NCI-H2081 (cell line): ENCODE data around the gene SYT15B.
"Not testable (repeated sequence)": the region's sequence is repeated elsewhere in the genome, so short reads cannot be mapped to it uniquely, and the experiment has no call there.

Experiments used
- DNase-seq, 2 experiments: peaks; one replicate each; lab custom pipeline; 2025; lab: John Stamatoyannopoulos, UW

Gene SYT15B

GRCh38 chr10:47763554-47764175 lies at the start of gene SYT15B:
Gene SYT15B, minus strand, starts transcription at chr10:47763592. Its CDS starts 952 bp downstream, at chr10:47762640.
- DNase-seq, result not testable (repeated sequence)

DNA sequence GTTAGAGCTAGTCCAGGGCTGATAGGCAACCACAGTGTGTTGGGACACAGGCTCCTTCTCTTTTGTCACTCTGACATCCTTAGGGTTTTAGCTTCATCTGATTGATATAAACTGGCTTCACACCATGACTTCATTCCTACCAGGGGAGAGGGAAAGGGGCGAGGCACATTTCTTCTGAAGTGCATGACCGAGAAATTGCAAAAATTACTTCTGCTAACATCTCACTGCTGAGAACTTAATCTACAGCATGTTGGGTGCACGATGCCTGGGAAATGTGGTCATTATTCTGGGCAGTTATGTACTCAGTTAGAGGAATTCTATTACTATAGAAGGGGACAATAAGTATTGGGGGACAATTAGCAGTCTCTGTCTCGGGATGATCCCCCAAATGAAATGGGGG lies 16.2 kb upstream of the SYT15B start:
- not testable (repeated sequence) for DNase-seq

- DNase-seq, result peak in 1 of 2 experiments; percentile 22
These were observed 12.2 kb upstream of the SYT15B start for GRCh38 chr10:47775361-47776231.

DNA sequence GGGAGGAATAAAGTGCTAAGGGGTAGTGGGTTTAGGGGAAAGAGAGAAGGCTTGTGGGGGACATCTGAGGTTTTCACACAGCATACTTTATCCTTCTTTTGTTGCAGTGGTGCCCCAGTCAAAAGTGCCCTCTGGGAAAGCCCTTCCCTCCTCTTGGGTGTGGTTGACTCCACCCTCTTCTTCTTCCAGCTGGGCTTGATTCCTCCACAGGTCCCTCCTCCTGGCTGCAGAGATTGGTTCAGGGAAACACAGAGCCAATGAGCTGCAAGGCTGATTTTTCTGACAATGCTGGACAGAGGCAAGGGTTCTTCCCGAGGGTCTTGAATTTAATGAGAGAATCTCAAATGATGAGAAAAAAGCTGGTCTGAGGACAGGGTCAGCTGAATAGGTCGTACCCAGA lies 7.4 kb upstream of the SYT15B start:
- DNase-seq, result not testable (repeated sequence)

DNA sequence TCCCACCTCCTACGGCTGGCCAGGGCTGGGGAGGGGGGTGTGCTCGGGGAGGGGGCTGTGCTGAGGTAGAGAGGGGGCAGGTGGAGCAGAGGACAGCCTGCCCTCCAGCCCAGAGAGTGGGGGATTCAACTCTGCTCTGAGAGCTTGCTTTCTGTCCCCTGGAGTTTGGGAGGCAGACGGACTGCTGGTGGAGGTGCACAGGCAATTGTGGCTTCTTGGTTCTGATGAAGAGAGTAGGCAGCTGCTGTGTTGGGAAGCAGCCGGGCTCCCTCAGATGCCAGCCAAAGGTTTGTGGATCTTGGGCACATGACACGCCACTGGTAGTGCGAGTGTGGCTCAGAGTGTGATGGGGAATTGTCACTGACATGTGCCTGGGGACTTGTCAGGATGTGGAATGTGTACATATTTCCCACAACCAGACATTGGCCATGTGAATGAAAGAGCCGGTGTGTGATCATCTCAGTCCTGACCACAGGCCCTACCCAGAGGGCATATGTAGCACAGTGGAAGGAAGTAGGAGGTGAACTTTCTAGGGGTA lies 5.3 kb upstream of the SYT15B start:
- not testable (repeated sequence) for DNase-seq

DNA sequence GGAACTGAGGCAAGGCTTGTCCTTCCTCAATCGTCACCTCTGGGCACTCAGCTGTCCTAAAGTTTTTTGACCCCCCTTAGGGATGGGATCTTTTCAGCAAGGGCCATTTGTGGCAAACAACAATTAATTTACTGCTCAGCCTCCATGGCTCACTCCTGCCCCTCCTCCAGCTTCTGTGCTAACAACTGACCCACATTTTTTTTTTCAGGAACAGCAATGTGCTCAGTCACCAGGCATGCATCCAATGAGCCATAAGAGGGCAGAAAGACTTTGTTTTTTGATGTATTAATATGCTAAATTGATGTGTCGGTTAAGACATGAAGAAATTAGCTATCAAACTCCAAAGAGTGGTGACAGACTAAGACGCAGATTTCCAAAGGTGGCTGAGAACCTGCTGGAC lies 4.7 kb upstream of the SYT15B start:
- DNase-seq, result not testable (repeated sequence)

- not testable (repeated sequence) for DNase-seq
These were observed 3.8 kb upstream of the SYT15B start for GRCh38 chr10:47767236-47767635.

DNA sequence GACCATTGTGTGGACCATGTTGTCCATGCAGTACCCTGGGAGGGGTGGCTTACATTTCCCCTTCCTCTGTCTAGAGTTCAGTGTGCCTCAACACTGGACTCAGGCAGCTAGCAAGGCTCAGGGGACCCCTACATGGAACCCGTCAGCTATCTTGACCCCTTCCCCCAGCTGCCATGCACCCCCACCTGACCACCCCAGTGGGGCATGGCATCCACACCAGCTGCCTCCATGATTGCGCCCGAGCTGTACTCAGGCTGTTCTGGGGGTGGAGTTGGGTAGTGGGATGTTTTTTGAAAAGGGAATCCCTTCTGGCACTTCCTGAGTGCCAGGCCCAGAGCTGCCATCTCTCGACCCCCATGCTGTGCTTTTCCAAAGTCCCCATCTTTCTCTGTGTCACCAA lies 1.8 kb upstream of the SYT15B start:
- DNase-seq, result not testable (repeated sequence)

- not testable (repeated sequence) for DNase-seq
These were observed 478 bp downstream of the SYT15B start for GRCh38 chr10:47762674-47763553.

DNA sequence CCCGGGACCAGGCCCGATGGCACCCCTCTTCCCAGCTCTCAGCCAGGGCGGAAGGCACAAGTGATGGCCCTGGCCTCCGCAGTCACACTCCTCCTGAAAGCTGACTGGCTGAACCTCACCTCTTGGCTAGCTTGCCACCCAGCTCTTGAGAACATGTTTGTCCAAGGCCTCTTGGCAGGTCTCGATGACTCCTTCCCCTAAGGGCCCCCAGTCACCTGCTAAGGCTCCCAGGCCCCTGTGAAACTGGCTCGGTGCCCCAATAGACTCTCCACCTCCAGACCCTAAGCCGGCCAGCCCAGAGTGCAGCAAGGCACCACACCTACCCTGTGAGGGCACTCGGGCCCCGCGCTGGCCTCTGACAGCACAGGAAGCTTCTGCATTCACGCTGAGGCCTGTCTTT lies 4.5 kb downstream of the SYT15B start:
- not testable (repeated sequence) for DNase-seq

- DNase-seq, result not testable (repeated sequence)
These were observed 7.2 kb downstream of the SYT15B start for GRCh38 chr10:47756169-47756568.

GRCh38 chr10:47753871-47754270 lies 9.5 kb downstream of the SYT15B start:
- DNase-seq, result not testable (repeated sequence)

GRCh38 chr10:47753176-47753575 lies 10.2 kb downstream of the SYT15B start:
- DNase-seq, result not testable (repeated sequence)

DNA sequence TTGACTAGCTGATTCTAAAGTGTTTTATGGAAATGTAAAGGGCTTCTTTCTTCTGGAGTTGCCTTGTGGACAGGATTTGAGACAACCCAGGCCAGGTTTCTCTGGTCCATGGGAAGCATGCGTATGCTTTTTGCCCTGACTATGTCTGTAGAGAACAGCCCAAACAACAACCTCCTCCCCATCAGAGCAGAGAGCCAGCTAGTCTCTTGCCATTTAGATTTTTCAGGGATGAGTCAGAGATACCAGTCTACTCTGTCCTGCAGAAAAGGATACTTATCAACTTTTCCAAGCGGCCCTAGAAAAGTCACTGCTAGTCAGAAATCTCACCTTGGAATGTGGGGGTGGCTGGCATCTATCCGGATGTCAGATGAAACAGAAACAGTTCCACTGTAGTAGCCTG lies 11.6 kb downstream of the SYT15B start:
- DNase-seq, result not testable (repeated sequence)

- not testable (repeated sequence) for DNase-seq
These were observed 13.0 kb downstream of the SYT15B start for GRCh38 chr10:47750360-47750759.

DNA sequence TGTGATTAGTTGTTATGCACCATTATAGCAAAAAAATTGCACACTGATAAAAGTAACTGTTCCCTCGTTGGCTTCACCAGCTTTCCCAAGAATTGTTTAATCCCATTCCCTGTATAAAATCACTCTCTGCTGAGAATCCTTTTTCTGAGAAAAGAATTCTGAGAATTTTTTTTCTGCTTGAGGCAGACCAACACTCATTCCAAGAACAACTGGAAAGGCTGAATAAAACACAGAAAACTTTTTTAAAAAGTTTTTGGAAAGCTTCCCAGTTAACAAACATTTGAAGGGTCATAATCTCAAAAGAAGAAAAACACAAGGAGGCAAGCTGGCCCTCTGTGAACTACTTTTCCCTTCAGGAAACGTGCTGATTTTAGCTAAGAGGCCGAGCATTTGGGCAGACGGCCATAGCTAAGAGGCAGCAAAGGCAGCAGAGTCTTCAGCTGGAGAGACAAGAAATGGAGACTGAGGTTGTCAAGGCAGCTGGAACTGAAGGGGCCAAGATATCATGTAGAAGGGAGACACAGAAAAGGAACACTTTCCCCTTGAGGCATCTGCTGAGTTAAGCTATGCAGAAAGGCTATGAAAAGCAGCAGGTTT lies 16.5 kb downstream of the SYT15B start:
- DNase-seq, result not testable (repeated sequence)

DNA sequence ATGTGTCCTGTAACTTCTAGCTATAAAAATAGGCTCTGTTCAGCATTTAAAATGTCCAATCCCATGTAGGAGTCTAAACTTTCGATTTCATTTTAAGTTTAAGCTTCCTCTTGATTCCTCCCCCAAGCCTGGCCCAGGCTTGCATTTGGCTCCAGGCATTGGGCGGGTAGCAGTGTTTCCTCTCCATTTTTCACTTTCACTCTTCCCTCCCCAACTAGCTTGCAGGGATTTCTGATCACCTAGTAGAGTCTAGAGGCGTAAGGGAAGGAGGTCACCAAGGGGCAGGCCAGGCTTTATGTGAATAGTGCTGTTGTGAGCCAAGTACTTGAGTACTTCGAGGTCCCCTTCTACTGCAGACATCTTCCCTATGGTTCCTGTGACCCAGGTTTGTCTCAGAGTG lies 18.5 kb downstream of the SYT15B start:
- not testable (repeated sequence) for DNase-seq

DNA sequence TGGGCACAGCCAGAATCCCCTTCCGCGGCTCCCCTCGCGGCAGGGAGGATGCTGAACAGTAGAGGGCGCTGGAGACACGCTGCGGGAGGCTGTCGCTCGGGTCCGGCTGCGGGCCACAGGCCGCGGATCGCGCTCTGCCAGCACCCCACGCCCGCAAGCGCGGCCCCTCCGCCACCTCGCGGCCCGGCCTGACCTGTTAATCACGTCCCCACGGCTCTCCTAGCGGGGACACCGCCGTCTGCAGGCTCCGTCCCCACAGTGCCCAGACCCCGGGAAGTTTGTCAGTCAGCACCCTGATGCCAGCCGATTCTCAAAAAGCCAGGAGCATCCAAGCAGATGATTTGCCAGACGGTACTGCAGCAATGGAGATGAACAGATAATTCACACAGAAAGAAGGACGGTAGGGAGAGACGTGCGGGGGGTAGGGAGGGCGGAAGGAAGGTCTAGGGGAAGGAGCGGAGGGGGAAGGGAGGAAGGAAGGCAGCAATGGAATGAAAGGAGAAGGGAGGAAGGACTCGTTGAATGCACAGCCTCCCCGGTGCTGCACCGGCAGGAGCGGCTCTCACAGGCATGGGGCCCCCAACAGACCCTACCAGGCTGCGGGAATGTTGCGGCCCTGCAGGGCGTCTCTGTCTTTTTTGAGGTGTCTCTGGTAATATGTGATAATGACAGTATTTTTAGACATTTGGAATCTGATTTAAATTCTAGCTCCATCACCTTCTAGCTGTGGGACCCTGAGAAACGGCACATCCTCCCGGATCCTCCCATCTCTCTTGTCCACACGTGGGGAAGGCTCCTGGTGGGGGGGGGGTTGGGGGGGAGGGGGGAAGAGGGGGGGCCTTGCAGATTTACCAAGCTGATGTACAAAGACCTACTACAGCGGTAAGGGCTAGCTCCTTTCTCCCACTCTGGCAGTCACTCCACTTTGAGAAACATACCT lies 19.5 kb downstream of the SYT15B start:
- DNase-seq, result not testable (repeated sequence)

- DNase-seq, result not testable (repeated sequence)
These were observed 22.5 kb downstream of the SYT15B start for GRCh38 chr10:47740868-47741267.

DNA sequence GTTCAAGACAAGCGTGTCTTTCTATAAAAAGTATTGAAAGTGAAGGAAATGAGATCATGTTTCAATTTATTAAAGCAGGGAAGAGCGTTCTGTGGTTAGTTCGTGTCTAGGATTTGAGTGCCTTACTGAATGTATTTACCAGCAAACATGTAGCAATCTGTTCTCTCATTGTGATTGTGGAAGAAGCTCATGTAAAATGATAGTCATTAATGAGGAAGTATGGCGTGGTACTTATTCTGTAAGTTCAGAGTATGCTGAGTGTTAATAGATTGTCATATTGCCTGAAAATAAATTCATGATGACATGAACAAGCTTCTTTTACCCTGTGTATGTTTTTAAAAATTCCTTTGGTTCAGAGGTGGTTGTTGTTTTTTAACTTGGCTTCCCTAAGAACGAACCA lies 32.5 kb downstream of the SYT15B start:
- not testable (repeated sequence) for DNase-seq
